NCI-H2227 (cell line): Measurements from ENCODE around the gene PLA2G4A.

ENCODE experiments used
- DNase-seq: peaks from one replicate; lab custom pipeline; 2025; ENCODE audit not compliant: unreplicated experiment; lab: John Stamatoyannopoulos, UW

PLA2G4A gene

GRCh38 chr1:186828611-186829454 lies at the start of gene PLA2G4A:
PLA2G4A (plus strand) TSS chr1:186828949; CDS start chr1:186854355, 25,406 bp downstream.
- peak; percentile 14 for DNase-seq

GRCh38 chr1:186780076-186780475 lies 48.7 kb upstream of the PLA2G4A start:
- DNase-seq, result no peak

GRCh38 chr1:186781730-186782129 lies 47.0 kb upstream of the PLA2G4A start:
- no peak for DNase-seq

GRCh38 chr1:186782791-186783190 lies 46.0 kb upstream of the PLA2G4A start:
- no peak for DNase-seq

- DNase-seq, result no peak
These were observed 45.6 kb upstream of the PLA2G4A start for GRCh38 chr1:186783193-186783592.

- DNase-seq, result no peak
These were observed 43.2 kb upstream of the PLA2G4A start for GRCh38 chr1:186785503-186785902.

- no peak for DNase-seq
These were observed 38.6 kb upstream of the PLA2G4A start for GRCh38 chr1:186790101-186790500.

GRCh38 chr1:186792870-186793581 lies 35.7 kb upstream of the PLA2G4A start:
- no peak for DNase-seq

- DNase-seq, result no peak
These were observed 35.2 kb upstream of the PLA2G4A start for GRCh38 chr1:186793582-186793927.

GRCh38 chr1:186798960-186799688 lies 29.6 kb upstream of the PLA2G4A start:
- no peak for DNase-seq

- DNase-seq, result no peak
These were observed 29.1 kb upstream of the PLA2G4A start for GRCh38 chr1:186799689-186800054.

GRCh38 chr1:186802388-186802787 lies 26.4 kb upstream of the PLA2G4A start:
- DNase-seq, result no peak

GRCh38 chr1:186804679-186805078 lies 24.1 kb upstream of the PLA2G4A start:
- no peak for DNase-seq

- no peak for DNase-seq
These were observed 22.3 kb upstream of the PLA2G4A start for GRCh38 chr1:186806477-186806876.

- no peak for DNase-seq
These were observed 21.6 kb upstream of the PLA2G4A start for GRCh38 chr1:186807163-186807562.

GRCh38 chr1:186811892-186812291 lies 16.9 kb upstream of the PLA2G4A start:
- no peak for DNase-seq

- DNase-seq, result no peak
These were observed 16.2 kb upstream of the PLA2G4A start for GRCh38 chr1:186812570-186812969.

GRCh38 chr1:186813420-186813819 lies 15.3 kb upstream of the PLA2G4A start:
- no peak for DNase-seq

GRCh38 chr1:186819126-186819525 lies 9.6 kb upstream of the PLA2G4A start:
- DNase-seq, result no peak

- DNase-seq, result no peak
These were observed 9.2 kb upstream of the PLA2G4A start for GRCh38 chr1:186819563-186819962.

- no peak for DNase-seq
These were observed 1.2 kb downstream of the PLA2G4A start for GRCh38 chr1:186829686-186830587.
